Heart left ventricle (tissue), 13 donors: ENCODE measurements around the gene NKRF.

Experiments used
- CTCF ChIP-seq, 12 donors: fragments of 200-600 bp; sonication (generic) in 4 of 12; IDR thresholded peaks; one replicate each; pipeline versions ENCODE4 v1.5.0 to v1.8.0; 2018 to 2022; ENCODE audit warnings: antibody characterized with exemption in 12 of 12, mild to moderate bottlenecking in 5 of 12
- POLR2A ChIP-seq, 2 donors: fragments of 450-650 bp; IDR thresholded peaks; one replicate each; pipeline ENCODE4 v1.6.1; 2017; ENCODE audit warnings: antibody characterized with exemption in 2 of 2, mild to moderate bottlenecking in 2 of 2, moderate library complexity in 2 of 2
- donor health status: ischemic (EF 13 %, LVEDD 7.1; RV severe dilation, severe dysfunction).
- donor health status: DM: no; HTN: yes; CAD: no.
- donor health status: DM: no; HTN: no; CAD: no.
- donor health status: ischemic (EF 25% LVEDD 6.9; RV normal size, moderate dysfunction).
- donor health status: ischemic (EF 25% LVEDD 5.7; RV mildly dilated, moderate dysfunction).
- donor health status: ischemic (EF 35%, LVEDD 5.7; RV mildly dilated, moderate dysfunction).
- donor health status: nonischemic (EF 11% LVEDD 7.7; RV severe dilation, severe dysfunction).
- donor health status: DM: yes; HTN: yes; CAD: no.
- donor health status: PGD.
- donor health status: ischemic (EF 29% LVEDD 5.4; RV normal size, mild dysfunction).
- donor health status: nonischemic (EF 23%, LVEDD 6.1; RV moderate dilation, normal function).

- TF ChIP-seq CTCF (IDR thresholded peaks at IDR 0.05) (no peak), POLR2A (IDR thresholded peaks at IDR 0.05) (no peak)
These were observed 26.8 kb downstream of the NKRF start for GRCh38 chrX:119579414-119579813.
